ENCODE data around the gene ARHGAP10.
"Not testable (repeated sequence)": the region's sequence is repeated elsewhere in the genome, so short reads cannot be mapped to it uniquely, and the experiment has no call there.

ARHGAP10 gene

DNA sequence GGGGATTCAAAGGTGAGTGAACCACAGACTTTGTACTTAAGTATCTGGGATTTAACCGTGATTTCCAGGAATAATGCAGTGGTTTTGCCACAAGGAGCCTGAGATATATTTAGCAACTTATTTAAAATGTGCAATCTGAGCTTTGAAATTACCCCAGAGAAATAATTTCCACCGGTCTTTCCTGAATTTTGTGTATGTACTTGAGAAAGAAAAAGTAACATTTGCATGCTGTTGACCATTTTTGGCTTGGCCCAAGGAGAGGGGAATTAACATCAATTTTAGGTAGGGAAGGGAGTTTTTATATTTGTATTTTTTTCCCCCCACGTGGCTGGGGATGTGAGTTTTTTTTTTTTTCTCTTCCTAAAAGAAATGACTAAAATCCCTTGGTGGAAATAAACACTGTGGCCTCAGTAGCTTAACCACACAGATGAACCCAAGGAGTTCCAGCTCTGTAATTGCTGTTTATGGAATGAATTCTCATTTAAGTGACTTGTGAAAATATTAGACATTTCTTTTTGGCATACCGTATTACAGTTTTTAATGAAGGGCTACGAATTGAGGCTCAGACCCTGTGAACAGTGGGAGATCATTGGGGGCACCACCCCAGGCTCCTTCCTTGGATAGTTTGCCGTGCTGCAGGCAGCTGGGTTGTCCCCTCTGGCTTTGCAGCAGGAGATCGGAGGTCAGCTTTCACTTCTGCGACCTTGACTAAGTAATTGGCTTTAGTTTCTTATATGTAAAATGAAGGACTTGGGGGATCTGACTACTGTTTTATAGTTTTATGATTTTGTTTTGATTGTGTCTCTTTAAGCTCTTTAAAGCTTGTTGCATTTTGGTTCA lies 116.1 kb downstream of the ARHGAP10 start:
- DNase-seq (ENCODE audit: low read depth, low spot score) = no peak

DNA sequence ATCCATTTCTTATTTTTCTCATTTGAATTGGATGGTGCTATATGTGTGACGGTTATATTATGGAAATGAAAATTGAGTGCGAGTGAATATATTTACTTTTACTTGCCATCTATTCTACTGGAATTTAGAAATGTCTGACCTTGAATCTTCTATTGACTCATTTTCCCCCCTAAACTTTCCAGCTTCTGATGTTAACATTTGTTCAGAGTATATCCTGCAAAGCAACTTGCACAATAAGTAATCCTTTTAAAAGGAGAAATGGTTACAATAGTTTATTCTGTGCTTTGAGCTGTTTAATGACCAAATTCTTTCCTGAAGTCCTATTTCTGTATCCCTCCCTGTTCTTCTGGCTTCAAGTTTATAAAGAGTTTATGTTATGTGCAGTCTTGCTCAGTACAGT lies 116.7 kb downstream of the ARHGAP10 start:
- no peak for DNase-seq (ENCODE audit: low read depth, low spot score)

DNA sequence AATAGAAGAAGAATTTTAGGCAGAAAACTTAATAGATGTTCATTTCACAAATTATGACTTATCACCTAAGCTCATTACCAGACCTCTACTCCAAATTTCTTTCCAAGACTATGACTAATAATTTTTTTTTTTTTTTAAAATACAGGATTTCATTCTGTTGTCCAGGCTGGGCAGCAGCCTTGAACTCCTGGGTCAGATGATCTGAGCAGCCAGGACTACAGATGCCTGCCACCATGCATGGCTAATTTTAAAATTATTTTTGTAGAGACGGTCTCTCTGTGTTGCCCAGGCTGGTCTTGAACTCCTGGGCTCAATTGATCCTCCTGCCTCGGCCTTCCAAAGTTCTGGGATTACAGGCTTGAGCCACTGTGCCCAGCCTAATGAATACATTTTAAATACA lies 119.2 kb downstream of the ARHGAP10 start:
- no peak for DNase-seq (ENCODE audit: low read depth, low spot score)

DNA sequence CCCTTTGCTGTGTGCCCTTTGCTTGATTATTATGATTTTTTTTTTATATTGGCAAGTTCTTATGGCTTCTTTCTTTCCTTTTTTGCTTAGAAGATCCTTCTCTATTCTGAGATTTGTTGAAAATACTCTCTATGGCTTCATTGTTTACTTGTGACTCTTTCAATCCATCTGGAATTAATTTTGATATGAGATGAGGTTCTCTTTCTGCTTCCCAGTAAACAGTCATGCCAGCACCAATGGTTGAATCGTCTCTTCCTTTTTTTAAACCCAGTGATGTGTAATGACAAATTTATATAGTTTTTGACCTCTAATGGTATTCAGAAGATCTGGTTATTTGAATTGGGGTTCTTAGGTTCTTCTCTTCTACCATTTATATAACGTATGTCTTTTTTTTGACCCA lies 121.8 kb downstream of the ARHGAP10 start:
- no peak for DNase-seq (ENCODE audit: low read depth, low spot score)

DNA sequence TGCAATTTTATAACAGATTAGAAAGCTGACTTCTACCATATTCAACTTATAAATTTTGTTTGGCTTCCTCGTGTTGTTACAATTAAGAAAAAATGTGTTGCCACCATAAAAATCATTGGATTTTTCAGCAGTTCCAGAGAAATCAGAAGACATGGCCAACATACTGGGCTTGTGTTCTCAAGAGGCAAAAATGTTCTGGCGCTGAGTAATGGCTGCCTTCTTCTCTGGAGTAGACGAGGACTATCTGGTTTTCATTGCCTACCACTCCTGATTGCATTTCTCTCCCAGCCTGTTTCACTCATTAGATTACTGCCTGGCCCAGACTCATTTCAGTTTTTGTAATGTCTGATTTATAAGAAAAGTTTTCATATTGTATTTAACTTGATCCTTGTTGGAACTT lies 122.3 kb downstream of the ARHGAP10 start:
- no peak for DNase-seq (ENCODE audit: low read depth, low spot score)

DNA sequence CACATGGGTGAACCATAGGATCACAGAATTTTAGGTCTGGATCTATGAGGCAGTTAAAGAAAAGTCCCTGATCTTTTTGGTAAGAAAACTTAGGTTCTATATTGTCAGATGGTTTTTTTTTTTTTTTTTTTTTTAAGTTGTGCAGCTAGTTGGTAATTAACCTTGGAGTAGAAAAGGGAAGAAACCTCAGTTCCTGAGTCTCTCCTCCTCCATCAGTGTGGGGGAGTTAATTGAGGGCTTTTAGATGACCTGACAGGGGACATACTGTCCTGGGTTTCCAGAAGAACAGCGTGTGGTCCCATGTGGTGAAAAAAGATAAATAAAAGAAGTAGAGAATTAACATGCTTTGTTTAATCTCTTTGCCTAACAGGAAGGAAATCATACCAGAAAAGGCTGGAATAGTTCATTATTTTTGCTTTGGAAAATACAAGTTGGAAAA lies 123.7 kb downstream of the ARHGAP10 start:
- DNase-seq (ENCODE audit: low read depth, low spot score) = no peak

DNA sequence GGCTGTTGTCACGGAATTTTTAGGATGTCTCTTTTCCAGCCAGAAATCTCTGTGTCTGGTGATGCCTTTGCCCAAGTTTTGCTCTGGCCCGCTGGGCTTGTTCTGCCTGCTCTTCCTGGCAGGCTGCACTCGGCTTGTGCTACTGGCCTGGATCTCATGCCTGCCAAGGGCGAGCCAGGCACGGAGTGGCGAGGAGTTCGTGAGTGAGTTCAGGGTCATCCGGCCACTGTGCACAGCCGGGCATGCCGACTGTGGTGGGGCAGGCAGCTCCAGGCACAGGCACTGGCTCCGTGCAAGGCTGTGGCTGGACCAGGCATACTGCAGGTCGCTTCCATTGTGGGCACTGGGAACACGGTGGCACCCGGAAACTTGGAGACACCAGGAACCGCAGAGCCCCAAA lies 129.1 kb downstream of the ARHGAP10 start:
- DNase-seq (ENCODE audit: low read depth, low spot score) = no peak

DNA sequence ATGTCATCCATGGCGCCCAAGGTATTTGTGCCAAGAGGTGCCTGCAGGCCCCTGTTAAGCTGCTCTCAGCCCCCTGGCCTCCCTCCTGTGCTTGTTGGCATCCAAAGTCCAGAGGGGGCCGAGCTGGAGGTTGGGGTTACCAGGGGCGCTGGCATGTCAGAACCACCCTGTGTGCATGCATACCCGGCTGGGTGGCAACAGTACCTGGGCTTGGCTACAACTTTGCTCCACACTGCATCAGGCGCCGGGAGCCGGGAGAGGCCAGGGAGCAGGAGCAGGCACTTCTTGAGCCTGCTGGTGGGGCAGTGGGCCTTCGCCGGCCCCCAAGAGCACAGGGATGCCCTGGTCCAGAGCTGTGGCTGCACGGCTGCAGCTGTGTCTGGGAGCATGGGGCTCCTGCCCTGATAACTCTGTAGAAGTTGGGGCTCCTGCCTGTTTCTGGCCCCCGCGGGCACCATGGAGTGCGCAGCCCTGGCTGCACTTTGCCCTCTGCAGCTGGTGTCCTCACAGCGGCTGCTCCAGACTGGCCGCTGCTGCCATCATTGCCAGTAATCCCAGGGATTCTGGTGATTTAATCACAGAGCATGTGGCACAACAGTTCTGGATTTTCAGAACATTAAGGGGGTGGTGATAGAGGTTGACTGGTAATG lies 130.3 kb downstream of the ARHGAP10 start:
- DNase-seq (ENCODE audit: low read depth, low spot score) = no peak

DNA sequence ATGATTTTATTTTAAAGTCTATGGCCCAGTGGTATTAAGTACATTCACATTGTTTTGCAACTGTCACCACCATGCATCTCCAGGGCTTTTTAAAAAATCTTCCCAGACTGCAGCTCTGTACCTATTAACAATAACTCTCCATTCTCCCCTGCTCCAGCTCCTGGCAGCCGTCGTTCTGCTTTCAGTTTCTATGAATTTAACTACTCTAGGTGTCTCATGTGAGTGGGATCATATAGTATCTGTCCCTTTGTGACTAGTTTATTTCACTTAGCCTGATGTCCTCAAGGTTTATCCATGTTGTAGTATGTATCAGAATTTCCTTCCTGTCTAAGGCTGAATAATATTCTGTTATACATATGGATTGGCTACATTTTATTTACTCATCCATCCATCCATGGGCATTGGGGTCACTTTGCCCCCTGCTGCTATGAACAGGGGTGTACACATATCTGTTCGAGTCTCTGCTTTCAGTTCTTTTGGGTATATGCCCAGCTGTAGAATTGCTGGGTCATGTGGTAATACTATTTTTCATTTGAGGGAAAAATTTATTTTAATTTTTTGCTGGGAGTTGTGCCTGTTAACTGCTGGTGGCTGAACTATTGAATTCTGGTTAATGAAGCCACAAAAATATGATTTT lies 131.3 kb downstream of the ARHGAP10 start:
- no peak for DNase-seq (ENCODE audit: low read depth, low spot score)

DNA sequence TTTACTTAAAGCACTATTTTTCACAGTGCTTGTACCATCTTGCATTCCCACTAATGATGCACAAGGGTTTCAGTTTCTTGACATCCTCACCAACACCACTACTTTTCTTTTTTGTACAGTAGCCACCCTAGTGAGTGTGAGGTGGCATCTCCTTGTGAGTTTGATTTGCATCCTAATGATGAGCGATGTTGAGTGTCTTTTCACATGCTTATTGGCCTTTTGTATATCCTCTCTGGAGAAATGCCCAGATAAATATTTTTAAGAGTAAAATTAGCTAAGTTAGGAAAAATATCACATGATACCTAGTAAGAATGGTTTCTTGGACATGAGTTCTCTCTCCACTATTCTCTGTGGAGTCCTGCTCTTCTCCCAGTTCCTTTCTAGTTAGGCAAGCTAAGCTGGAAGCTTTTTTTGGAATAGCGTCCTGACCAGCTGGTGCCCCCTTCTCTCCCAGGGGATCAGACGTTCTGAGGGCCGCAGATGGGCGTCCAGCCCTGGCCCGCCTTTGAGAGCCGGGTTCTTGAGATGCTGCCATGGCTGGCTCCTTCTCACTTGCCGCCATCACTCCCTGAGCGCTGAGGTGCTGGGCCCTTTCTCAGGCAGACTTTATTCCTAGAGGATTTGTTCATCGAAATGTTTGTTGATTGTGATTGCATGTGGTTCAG lies 132.1 kb downstream of the ARHGAP10 start:
- no peak for DNase-seq (ENCODE audit: low read depth, low spot score)

DNA sequence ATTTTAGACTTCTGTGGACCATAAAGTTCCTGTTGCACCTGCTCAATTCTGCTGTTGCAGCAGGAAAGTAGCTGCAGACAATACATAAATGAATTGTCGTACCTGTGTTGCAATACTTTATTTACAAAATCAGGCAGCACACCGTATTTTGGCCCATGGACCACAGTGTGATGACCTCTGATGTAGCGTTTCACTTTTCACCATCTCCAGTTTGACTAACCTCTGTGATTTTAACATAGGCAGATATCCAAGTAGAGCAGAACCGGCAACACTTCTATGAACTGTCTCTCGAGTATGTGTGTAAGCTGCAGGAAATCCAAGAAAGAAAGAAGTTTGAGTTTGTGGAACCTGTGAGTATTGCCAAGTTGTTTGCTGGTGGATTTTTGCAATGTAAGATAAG lies 132.7 kb downstream of the ARHGAP10 start:
- DNase-seq (ENCODE audit: low read depth, low spot score) = no peak

DNA sequence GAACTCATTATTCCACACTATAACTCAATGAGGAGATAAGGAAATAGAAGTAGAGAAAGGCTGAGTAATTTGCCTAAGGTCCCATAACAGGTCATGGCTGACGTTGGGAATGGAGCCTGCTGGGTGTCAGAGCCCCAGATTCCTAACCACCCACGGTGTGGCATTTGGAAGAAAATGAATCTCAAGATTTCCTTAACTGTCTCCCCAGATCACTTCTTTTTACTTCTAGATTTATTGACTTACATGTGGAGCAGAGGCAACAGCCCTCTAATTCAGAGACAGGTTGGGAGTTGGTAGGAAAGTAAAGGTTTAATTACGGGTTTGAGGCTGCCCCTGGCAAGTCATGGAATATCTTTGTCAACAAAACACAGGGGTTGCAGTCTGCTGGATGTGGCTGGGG lies 134.0 kb downstream of the ARHGAP10 start:
- no peak for DNase-seq (ENCODE audit: low read depth, low spot score)

DNA sequence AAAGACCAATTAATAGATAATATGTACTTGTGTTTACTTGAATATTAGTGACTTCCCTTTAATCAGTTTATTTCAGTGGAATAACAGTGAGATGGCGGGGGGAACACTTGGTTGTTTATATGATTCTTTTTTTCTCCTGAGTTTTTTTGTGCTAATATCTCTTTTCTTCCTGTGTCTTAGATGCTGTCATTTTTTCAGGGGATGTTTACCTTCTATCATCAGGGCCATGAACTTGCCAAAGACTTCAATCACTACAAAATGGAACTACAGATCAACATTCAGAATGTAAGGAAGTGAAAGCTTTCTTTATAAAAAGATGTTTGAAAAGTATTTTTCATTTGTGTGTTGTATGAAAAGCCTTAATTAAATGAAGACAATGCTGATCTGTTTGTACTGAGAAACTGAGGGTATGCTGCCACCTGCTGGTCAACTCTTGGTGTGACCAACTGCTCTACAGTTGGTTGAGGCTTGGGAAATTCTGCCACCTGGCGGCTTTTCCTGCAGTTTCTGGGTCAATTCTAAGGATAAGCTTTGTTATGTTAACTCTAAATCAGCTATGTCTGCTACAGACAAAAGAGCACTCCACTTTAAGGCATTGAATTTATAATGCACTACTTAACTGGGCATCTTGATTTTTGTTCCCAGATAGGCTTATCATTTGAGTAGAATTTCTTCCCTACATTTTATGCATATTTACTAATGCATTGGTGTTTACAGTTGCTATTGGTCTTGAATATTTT lies 134.8 kb downstream of the ARHGAP10 start:
- peak; percentile 90 for DNase-seq (ENCODE audit: low read depth, low spot score)

DNA sequence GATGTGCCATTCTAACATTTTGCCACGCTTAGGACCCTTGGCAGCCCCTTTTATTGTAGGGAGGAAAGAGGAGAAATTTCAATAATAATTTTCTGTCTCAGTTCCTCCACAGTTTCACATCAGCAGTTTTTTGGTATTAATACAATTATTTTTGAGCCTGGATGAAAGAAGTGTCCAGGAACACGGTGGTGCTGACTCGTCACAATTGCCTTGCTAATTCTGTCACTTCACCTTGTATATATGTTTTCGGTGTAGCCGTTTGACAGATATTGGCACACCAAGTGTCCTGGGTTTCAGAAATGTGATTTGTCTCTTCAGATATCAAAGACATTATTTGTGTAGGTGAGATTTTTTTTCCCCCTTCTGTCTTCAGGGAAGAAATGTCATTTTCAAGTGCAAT lies 142.2 kb downstream of the ARHGAP10 start:
- DNase-seq (ENCODE audit: low read depth, low spot score) = no peak

DNA sequence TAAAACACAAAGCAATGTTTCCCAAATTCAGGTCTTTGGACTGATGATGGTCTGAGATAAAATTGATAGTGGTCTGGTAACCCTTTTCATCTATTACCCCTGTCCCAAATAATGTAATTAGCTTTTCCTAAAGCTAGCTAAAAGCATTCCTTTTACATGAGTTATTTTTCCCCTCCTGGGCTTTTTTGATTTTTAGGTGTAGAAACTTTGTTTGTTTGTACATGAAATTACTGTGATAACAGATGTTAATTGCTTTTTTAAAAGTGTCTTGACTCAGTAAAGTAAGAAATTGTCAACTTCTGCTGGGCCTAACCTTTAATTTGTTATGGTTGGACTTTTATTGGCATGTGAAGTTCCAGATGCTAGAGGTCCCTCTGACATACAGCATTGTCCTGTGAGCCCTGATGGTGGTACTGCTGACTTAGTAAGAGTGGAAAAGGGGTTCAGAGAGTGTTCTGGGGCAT lies 145.5 kb downstream of the ARHGAP10 start:
- no peak for DNase-seq (ENCODE audit: low read depth, low spot score)

DNA sequence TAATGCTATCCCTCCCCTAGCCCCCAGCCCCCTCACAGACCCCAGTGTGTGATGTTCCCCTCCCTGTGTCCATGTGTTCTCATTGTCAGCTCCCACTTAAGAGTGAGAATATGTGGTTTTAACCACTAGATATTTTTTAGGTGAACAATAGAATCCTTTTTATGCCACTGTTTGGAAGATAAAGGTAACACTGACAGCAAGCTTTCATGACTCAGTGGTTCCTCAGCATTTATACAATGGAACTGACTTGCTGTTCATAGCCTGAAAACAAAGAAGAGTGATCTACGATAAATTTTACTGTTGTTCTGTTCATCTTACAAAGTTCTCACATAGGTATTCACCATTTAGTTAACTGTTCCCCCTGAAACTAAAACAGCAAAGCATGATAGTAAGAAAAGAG lies 147.8 kb downstream of the ARHGAP10 start:
- DNase-seq (ENCODE audit: low read depth, low spot score) = no peak

DNA sequence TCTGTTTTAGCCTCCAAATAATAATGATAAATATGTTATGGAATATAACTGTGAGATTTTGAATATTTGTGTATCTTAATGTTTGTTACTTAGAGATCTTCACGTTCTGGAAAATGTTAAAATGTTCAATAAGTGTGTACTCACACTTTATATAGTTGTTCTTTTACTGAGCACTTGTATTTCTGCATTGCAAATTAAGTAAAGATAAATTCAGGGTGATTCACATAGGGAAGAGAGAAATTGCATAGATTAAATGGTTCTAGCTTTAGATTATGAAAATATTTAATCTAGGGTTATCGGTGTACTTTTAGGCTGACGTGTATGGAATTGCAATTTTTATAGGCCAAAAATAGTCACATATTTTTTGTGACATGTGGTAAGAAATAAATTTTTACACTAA lies 148.6 kb downstream of the ARHGAP10 start:
- DNase-seq (ENCODE audit: low read depth, low spot score) = no peak

DNA sequence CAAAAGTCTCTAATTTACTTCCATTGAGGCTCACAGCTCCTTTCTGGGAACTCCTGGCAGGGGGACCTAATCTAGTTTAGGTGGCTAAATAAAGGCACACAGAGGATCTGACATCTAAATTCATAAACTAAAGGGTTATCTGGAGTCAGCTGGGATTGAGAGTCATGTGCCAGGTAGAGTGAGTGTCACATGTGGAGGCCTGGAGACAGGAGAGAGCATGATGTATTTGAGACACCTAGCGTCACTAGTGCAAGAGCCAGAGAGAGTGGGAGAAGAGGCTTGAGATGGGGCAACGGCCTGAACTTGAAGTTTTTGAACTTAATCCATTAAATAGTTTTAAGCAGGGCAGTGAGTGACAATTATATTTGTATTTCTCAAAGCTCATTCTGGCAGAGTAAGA lies 152.6 kb downstream of the ARHGAP10 start:
- no peak for DNase-seq (ENCODE audit: low read depth, low spot score)

DNA sequence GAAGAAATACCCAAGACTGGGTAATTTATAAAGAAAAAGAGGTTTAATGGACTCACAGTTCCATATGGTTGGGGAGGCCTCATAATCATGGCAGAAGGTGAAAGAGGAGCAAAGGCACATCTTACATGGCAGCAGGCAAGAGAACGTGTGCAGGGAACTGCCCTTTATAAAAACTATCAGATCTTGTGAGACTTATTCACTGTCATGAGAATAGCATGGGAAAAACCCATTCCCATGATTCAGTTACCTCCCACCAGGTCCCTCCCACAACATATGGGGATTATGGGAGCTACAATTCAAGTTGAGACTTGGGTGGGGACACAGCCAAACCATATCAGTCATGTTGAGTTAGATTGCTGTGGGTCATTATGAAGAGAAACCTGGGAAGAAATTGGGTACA lies 153.3 kb downstream of the ARHGAP10 start:
- not testable (repeated sequence) for DNase-seq (ENCODE audit: low read depth, low spot score)

DNA sequence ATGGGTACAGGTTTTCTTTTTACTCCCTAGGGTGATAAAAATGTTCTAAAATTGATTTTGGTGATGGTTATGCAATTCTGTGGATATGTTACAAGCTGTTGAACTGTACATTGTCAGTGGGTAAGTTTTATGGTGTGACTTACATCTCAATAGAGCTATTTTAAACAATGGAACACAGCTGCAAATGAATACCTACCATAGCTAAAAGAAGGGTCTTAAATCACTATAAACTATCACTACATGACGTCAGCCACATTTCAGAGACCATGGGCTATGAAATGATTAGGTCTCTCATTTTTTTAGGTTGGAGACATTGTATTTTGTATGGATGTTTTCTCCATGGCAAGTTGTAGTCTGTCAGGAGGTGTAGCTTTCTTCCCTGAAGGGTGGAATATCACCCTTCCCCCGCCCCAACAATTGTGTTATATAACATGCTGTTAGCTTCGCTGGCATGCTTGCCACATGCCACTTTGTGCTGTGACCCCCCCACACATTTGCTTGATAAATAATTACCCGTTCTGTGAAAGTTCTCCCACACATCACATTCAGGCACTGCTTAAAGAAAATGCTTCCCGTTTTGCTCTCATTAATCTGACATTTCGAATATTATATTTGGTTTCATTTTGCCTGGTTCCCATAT lies 159.7 kb downstream of the ARHGAP10 start:
- no peak for DNase-seq (ENCODE audit: low read depth, low spot score)

DNA sequence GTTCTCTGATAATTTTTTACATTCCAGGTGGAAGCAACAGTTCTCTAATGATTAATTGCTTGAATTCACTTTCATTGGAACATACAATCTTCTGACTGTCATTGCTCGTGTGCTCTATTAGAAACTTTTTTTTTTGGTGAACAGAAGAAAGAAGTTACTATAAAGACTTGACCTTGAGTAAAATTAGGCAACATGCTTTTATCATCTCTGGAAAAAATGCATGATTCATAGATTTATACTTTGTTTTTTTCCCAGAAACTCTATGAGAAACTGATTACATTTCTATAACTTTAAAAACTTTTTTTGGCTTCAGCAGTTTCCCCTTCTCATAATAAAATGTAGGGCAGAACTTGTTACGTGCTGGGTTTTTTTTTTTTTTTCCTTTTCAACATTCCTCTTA lies 167.6 kb downstream of the ARHGAP10 start:
- no peak for DNase-seq (ENCODE audit: low read depth, low spot score)
